Upper lobe of left lung (tissue), 6 donors: Measurements from ENCODE around the gene CEP170B. TPM values are rescaled to one million over a fixed set of nuclear protein-coding genes. Genes with fewer than 3 reads are reported as not detected.

Source experiments
- ATAC-seq, 2 donors: fragments of 200-7000 bp; cut with Tn5 transposase; one replicate each; pipeline ENCODE4 v1.9.1; 2022; ENCODE audit warnings: mild to moderate bottlenecking in 2 of 2, moderate library complexity in 2 of 2; ENCODE audit not compliant: low FRiP score in 2 of 2
- DNase-seq, 2 donors: peaks; one replicate each; pipeline ENCODE4 v3.0.0-alpha.2; 2019 to 2020
- H3K27ac ChIP-seq, 4 donors: fragments of 200-600 bp; sonication (generic); one replicate each; pipeline ENCODE4 v1.5.1; 2016 to 2019
- H3K27me3 ChIP-seq, 4 donors: fragments of 200-600 bp; sonication (generic); one replicate each; pipeline ENCODE4 v1.5.1; 2017 to 2019
- H3K36me3 ChIP-seq, 4 donors: fragments of 200-600 bp; sonication (generic); one replicate each; pipeline ENCODE4 v1.5.1; 2016 to 2019
- H3K4me1 ChIP-seq, 4 donors: fragments of 200-600 bp; sonication (generic); one replicate each; pipeline ENCODE4 v1.5.1; 2018 to 2019
- H3K4me3 ChIP-seq, 4 donors: fragments of 200-600 bp; sonication (generic); one replicate each; pipeline ENCODE4 v1.5.1; 2017 to 2019; ENCODE audit warnings: mild to moderate bottlenecking in 2 of 4, moderate library complexity in 1 of 4
- H3K9me3 ChIP-seq, 4 donors: fragments of 200-600 bp; sonication (generic); one replicate each; pipeline ENCODE4 v1.5.1; 2018 to 2019
- CTCF ChIP-seq, 6 experiments: fragments of 450-650 bp in 4 of 6; fragments of 200-600 bp in 2 of 6; sonication (generic) in 2 of 6; IDR thresholded peaks; one replicate each; pipeline ENCODE4 v1.5.1; 2016 to 2019; ENCODE audit warnings: antibody characterized with exemption in 6 of 6
- EP300 ChIP-seq, 4 donors: sonication (generic); formaldehyde crosslinking; IDR thresholded peaks; one replicate each; pipeline ENCODE4 v1.5.1; 2017; ENCODE audit warnings: antibody characterized with exemption in 4 of 4, control low read depth in 2 of 4
- POLR2A ChIP-seq, 4 donors: fragments of 450-650 bp; IDR thresholded peaks; one replicate each; pipeline ENCODE4 v1.5.1; 2016 to 2017; ENCODE audit warnings: antibody characterized with exemption in 4 of 4, mild to moderate bottlenecking in 2 of 4
- POLR2AphosphoS5 ChIP-seq, 2 donors: sonication (generic); formaldehyde crosslinking; IDR thresholded peaks; one replicate each; pipeline ENCODE4 v1.5.1; 2017; ENCODE audit warnings: antibody characterized with exemption in 2 of 2
- WGBS, 2 donors: methylation state at CpG; one replicate each; pipeline ENCODE4 v1.1.5; 2017 to 2018; 5-methylcytosine and 5-hydroxymethylcytosine counted together
- total RNA-seq, 6 donors: library from RNA; depleted of rRNA in 4 of 6; stranded (reverse); fragments of >200 nt in 4 of 6; gene quantifications; one replicate each; pipeline versions ENCODE4 v1.1.0 to v1.2.1, GENCODE V29; 2016 to 2021
- donor health status: DM: no; HTN: no; CAD: no; lungs with moderate emphysema.
- donor health status: DM: no; HTN: yes; CAD: no; lungs with severe emphysema.

The CEP170B gene
- total RNA-seq, 6 donors from 2014 or later: 24.2 to 57.8 (median 35.6) TPM

GRCh38 chr14:104931771-104932675 lies 67.0 kb downstream of the CEP170B start:
- WGBS, 2 donors: 71 to 74% methylated on average over 13 to 51 of the region's 64 CpGs
- no peak for ATAC-seq
- peaks cover 10 to 26% (median 13%) of the 10 kb centered on the region in 4 donors for H3K4me1 ChIP-seq
- DNase-seq: peak in 1 of 2 donors; percentile 86
- TF ChIP-seq POLR2AphosphoS5 (IDR thresholded peaks at IDR 0.05) (no peak), EP300 (IDR thresholded peaks at IDR 0.05) (no peak), CTCF (IDR thresholded peaks at IDR 0.05) (no peak), POLR2A (IDR thresholded peaks at IDR 0.05) (no peak)
- H3K4me3 ChIP-seq: peak overlapping the region in 3 of 4 donors; percentile 61 to 67 (median 65)
- no peaks in the 10 kb centered on the region for H3K36me3 ChIP-seq
- H3K27me3 ChIP-seq: peaks cover 0 to 4% (median 0%) of the 10 kb centered on the region in 4 donors
- H3K27ac ChIP-seq: peak overlapping the region in 1 of 4 donors; percentile 38
- no peaks in the 10 kb centered on the region for H3K9me3 ChIP-seq

- H3K27me3 ChIP-seq: peaks cover 0 to 4% (median 0%) of the 10 kb centered on the region in 4 donors
- peak overlapping the region; percentile 56 to 67 (median 63) for H3K4me3 ChIP-seq
- H3K4me1 ChIP-seq: peaks cover 10 to 26% (median 13%) of the 10 kb centered on the region in 4 donors
- 19 to 20% methylated on average over 2 to 30 of the region's 100 CpGs for WGBS, 2 donors
- TF ChIP-seq CTCF (IDR thresholded peaks at IDR 0.05) (peak; percentile 80 to 91 (median 86)), POLR2A (IDR thresholded peaks at IDR 0.05) (peak in 1 of 4 donors; percentile 26), POLR2AphosphoS5 (IDR thresholded peaks at IDR 0.05) (peak; percentile 21 to 39), EP300 (IDR thresholded peaks at IDR 0.05) (no peak)
- H3K27ac ChIP-seq: peak overlapping the region in 2 of 4 donors; percentile 38 to 63
- H3K9me3 ChIP-seq: no peaks in the 10 kb centered on the region
- ATAC-seq (peak; percentile 84 to 93), DNase-seq (peak; percentile 78 to 96)
- no peaks in the 10 kb centered on the region for H3K36me3 ChIP-seq
These were observed 67.9 kb downstream of the CEP170B start for GRCh38 chr14:104932676-104933631.

- no peaks in the 10 kb centered on the region for H3K36me3 ChIP-seq
- H3K4me1 ChIP-seq: peaks cover 10 to 26% (median 13%) of the 10 kb centered on the region in 4 donors
- 32 to 50% methylated on average over 5 to 12 of the region's 42 CpGs for WGBS, 2 donors
- no peak for ATAC-seq
- H3K27ac ChIP-seq: peak overlapping the region in 1 of 4 donors; percentile 38
- DNase-seq: peak in 1 of 2 donors; percentile 67
- H3K9me3 ChIP-seq: no peaks in the 10 kb centered on the region
- no peak for TF ChIP-seq CTCF (IDR thresholded peaks at IDR 0.05)
- no peak for TF ChIP-seq POLR2AphosphoS5 (IDR thresholded peaks at IDR 0.05)
- TF ChIP-seq POLR2A (IDR thresholded peaks at IDR 0.05): no peak
- no peak for TF ChIP-seq EP300 (IDR thresholded peaks at IDR 0.05)
- H3K27me3 ChIP-seq: peaks cover 0 to 4% (median 0%) of the 10 kb centered on the region in 4 donors
- H3K4me3 ChIP-seq: peak overlapping the region in 3 of 4 donors; percentile 61 to 67 (median 65)
These were observed 69.0 kb downstream of the CEP170B start for GRCh38 chr14:104933746-104934733.
